WTC11 (cell line): ENCODE results near the gene ZYG11B. TPM values are rescaled to one million over a fixed set of nuclear protein-coding genes. Genes with fewer than 3 reads are reported as not detected.
"Not testable (repeated sequence)": the region's sequence is repeated elsewhere in the genome, so short reads cannot be mapped to it uniquely, and the experiment has no call there.

Source experiments
- ATAC-seq: fragments of 200-7000 bp; cut with Tn5 transposase; 2 replicates; pipeline ENCODE4 v1.10.0; 2021; ENCODE audit warnings: mild to moderate bottlenecking, moderate library complexity
- CTCF ChIA-PET: fragments of 300-600 bp; sonication (Branson Sonifier 250); formaldehyde crosslinking; loops from one replicate; lab custom pipeline; 2021; ENCODE audit warnings: antibody characterized with exemption; lab: Charles Lee
- POLR2A ChIA-PET: fragments of 350-600 bp; sonication (Branson Sonifier 250); formaldehyde crosslinking; loops from one replicate; lab custom pipeline; 2021; ENCODE audit warnings: antibody characterized with exemption; lab: Charles Lee
- DNase-seq: peaks from one replicate; pipeline ENCODE4 v3.0.0; 2021; ENCODE audit warnings: low spot score
- H3K27ac Mint-ChIP-seq: 2 replicates; pipeline ENCODE4 v1.8.0; 2021; ENCODE audit warnings: mixed read lengths
- H3K27me3 Mint-ChIP-seq: 2 replicates; pipeline ENCODE4 v1.8.0; 2021; ENCODE audit warnings: low read depth, mild to moderate bottlenecking, moderate library complexity, mixed read lengths
- H3K36me3 Mint-ChIP-seq: 2 replicates; pipeline ENCODE4 v1.8.0; 2021; ENCODE audit warnings: mixed read lengths
- H3K4me1 Mint-ChIP-seq: 2 replicates; pipeline ENCODE4 v1.8.0; 2022; ENCODE audit warnings: mixed read lengths
- H3K4me3 Mint-ChIP-seq: 2 replicates; pipeline ENCODE4 v1.8.0; 2021; ENCODE audit warnings: mild to moderate bottlenecking, moderate library complexity, mixed read lengths
- H3K9me3 Mint-ChIP-seq: 2 replicates; pipeline ENCODE4 v1.8.0; 2021; ENCODE audit warnings: mixed read lengths
- CREM ChIP-seq: sonication (generic); formaldehyde crosslinking; IDR thresholded peaks from 2 replicates; pipeline ENCODE4 v1.8.1; 2022; ENCODE audit warnings: mild to moderate bottlenecking, missing genetic modification reagents, moderate library complexity
- E2F4 ChIP-seq: sonication (generic); formaldehyde crosslinking; IDR thresholded peaks from 2 replicates; pipeline ENCODE4 v1.8.1; 2022; ENCODE audit warnings: low read depth, mild to moderate bottlenecking, moderate library complexity, missing genetic modification reagents, borderline replicate concordance
- FOXJ3 ChIP-seq: sonication (generic); formaldehyde crosslinking; IDR thresholded peaks from 2 replicates; pipeline ENCODE4 v1.9.0; 2021; ENCODE audit warnings: missing genetic modification reagents, mild to moderate bottlenecking, borderline replicate concordance
- FOXK1 ChIP-seq: sonication (generic); formaldehyde crosslinking; IDR thresholded peaks from 2 replicates; pipeline ENCODE4 v1.8.0; 2022; ENCODE audit warnings: mild to moderate bottlenecking, moderate library complexity, missing genetic modification reagents
- GRHL2 ChIP-seq: fragments of 250-450 bp; sonication (Bioruptor Pico); IDR thresholded peaks from 2 replicates; pipeline ENCODE4 v1.8.0; 2022; ENCODE audit warnings: mild to moderate bottlenecking, moderate library complexity; ENCODE audit not compliant: insufficient replicate concordance, severe bottlenecking
- JUN ChIP-seq: sonication (generic); formaldehyde crosslinking; IDR thresholded peaks from 2 replicates; pipeline ENCODE4 v1.8.0; 2023; ENCODE audit warnings: mild to moderate bottlenecking, missing genetic modification reagents
- ZNF416 ChIP-seq: fragments of 250-450 bp; sonication (Bioruptor Pico); IDR thresholded peaks from 2 replicates; pipeline ENCODE4 v1.9.0; 2021; ENCODE audit warnings: mild to moderate bottlenecking, inconsistent platforms
- total RNA-seq: library from RNA; stranded (reverse); gene quantifications from 3 replicates; pipeline ENCODE4 v1.2.3, GENCODE V29; 2021
- TF ChIP-seq, protein P1 (sequence below): sonication (generic); formaldehyde crosslinking; IDR thresholded peaks from 2 replicates; pipeline ENCODE4 v1.8.1; 2022; ENCODE audit warnings: mild to moderate bottlenecking, missing genetic modification reagents, moderate library complexity, borderline replicate concordance
- TF ChIP-seq, protein P2 (sequence below): sonication (generic); formaldehyde crosslinking; IDR thresholded peaks from 2 replicates; pipeline ENCODE4 v1.8.0; 2022; ENCODE audit warnings: mild to moderate bottlenecking, missing genetic modification reagents
- TF ChIP-seq, protein P3 (sequence below): sonication (generic); formaldehyde crosslinking; IDR thresholded peaks from 2 replicates; pipeline ENCODE4 v1.8.1; 2023; ENCODE audit warnings: mild to moderate bottlenecking, missing genetic modification reagents, moderate library complexity
- TF ChIP-seq, protein P4 (sequence below): fragments of 250-450 bp; sonication (Bioruptor Pico); IDR thresholded peaks from 2 replicates; pipeline ENCODE4 v1.9.0; 2021; ENCODE audit warnings: mild to moderate bottlenecking
- TF ChIP-seq, protein P5 (sequence below): fragments of 250-450 bp; sonication (Bioruptor Pico); IDR thresholded peaks from 2 replicates; pipeline ENCODE4 v1.9.0; 2021; ENCODE audit warnings: mild to moderate bottlenecking

Gene ZYG11B
- total RNA-seq, 1 experiment from 2014 or later = 19.2 TPM

DNA sequence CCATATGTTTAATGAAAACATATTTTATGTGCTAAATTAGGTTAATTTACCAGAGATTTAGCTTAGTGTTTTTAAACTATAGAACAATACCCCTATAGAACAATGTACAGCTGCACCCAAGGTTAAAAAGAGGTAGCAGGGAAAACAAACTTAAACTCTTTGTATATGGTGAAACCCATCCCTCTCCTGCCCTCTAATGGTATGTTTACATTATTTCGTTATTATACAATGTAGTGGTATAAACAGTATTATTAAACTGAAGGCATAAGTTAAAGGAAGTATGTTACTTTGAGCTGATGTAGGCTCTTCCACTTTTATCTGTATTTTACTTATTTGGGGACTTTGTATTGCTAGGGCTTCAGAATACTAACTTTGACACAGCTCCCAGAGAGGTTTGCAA is 99.6 kb downstream of the ZYG11B start:
- ChIA-PET CTCF (interaction anchor here (0.6 to 1.1 kb wide), 6 partner anchors 11 to 139 kb away, joined by 3 to 4 read pairs (median 3); partner anchors contain the start of gene ZYG11B), POLR2A (no interaction called here)
- Mint-ChIP-seq H3K27ac (no peak overlapping the region), H3K36me3 (peaks cover 3% of the 10 kb centered on the region), H3K4me1 (no peaks in the 10 kb centered on the region), H3K27me3 (no peaks in the 10 kb centered on the region), H3K4me3 (no peak overlapping the region), H3K9me3 (no peaks in the 10 kb centered on the region)
- no peak for DNase-seq
- TF ChIP-seq GRHL2 (no peak), CREM (CRISPR knock-in tag) (no peak), JUN (CRISPR knock-in tag) (no peak)
- TF ChIP-seq, protein P1, sequence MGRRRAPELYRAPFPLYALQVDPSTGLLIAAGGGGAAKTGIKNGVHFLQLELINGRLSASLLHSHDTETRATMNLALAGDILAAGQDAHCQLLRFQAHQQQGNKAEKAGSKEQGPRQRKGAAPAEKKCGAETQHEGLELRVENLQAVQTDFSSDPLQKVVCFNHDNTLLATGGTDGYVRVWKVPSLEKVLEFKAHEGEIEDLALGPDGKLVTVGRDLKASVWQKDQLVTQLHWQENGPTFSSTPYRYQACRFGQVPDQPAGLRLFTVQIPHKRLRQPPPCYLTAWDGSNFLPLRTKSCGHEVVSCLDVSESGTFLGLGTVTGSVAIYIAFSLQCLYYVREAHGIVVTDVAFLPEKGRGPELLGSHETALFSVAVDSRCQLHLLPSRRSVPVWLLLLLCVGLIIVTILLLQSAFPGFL (CRISPR knock-in tag) = no peak
- TF ChIP-seq, protein P2, sequence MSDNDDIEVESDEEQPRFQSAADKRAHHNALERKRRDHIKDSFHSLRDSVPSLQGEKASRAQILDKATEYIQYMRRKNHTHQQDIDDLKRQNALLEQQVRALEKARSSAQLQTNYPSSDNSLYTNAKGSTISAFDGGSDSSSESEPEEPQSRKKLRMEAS = no peak
- TF ChIP-seq, protein P3, sequence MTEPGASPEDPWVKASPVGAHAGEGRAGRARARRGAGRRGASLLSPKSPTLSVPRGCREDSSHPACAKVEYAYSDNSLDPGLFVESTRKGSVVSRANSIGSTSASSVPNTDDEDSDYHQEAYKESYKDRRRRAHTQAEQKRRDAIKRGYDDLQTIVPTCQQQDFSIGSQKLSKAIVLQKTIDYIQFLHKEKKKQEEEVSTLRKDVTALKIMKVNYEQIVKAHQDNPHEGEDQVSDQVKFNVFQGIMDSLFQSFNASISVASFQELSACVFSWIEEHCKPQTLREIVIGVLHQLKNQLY (CRISPR knock-in tag) = no peak
- ATAC-seq = no peak

GRCh38 chr1:52834798-52835197 is 108.5 kb downstream of the ZYG11B start:
- no peaks in the 10 kb centered on the region for H3K36me3 Mint-ChIP-seq
- H3K4me1 Mint-ChIP-seq = peaks cover 40% of the 10 kb centered on the region
- POLR2A ChIA-PET = no interaction called here
- no peak for TF ChIP-seq FOXJ3 (CRISPR knock-in tag)
- TF ChIP-seq E2F4 (CRISPR knock-in tag) = no peak
- TF ChIP-seq, protein P4, sequence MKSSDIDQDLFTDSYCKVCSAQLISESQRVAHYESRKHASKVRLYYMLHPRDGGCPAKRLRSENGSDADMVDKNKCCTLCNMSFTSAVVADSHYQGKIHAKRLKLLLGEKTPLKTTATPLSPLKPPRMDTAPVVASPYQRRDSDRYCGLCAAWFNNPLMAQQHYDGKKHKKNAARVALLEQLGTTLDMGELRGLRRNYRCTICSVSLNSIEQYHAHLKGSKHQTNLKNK (CRISPR knock-in tag) = no peak
- TF ChIP-seq ZNF416 = no peak
- TF ChIP-seq, protein P5, sequence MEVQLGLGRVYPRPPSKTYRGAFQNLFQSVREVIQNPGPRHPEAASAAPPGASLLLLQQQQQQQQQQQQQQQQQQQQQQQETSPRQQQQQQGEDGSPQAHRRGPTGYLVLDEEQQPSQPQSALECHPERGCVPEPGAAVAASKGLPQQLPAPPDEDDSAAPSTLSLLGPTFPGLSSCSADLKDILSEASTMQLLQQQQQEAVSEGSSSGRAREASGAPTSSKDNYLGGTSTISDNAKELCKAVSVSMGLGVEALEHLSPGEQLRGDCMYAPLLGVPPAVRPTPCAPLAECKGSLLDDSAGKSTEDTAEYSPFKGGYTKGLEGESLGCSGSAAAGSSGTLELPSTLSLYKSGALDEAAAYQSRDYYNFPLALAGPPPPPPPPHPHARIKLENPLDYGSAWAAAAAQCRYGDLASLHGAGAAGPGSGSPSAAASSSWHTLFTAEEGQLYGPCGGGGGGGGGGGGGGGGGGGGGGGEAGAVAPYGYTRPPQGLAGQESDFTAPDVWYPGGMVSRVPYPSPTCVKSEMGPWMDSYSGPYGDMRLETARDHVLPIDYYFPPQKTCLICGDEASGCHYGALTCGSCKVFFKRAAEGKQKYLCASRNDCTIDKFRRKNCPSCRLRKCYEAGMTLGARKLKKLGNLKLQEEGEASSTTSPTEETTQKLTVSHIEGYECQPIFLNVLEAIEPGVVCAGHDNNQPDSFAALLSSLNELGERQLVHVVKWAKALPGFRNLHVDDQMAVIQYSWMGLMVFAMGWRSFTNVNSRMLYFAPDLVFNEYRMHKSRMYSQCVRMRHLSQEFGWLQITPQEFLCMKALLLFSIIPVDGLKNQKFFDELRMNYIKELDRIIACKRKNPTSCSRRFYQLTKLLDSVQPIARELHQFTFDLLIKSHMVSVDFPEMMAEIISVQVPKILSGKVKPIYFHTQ (CRISPR knock-in tag) = no peak
- TF ChIP-seq, all 79 proteins: peak for 0
- Mint-ChIP-seq H3K4me3 (no peak overlapping the region), H3K27me3 (no peaks in the 10 kb centered on the region; the same call in 1 of the 2 replicates), H3K27ac (peak overlapping the region; percentile 38; the same call in 1 of the 2 replicates), H3K9me3 (no peaks in the 10 kb centered on the region; the same call in 1 of the 2 replicates)
- DNase-seq (no peak), ATAC-seq (no peak)
- CTCF ChIA-PET = no interaction called here

DNA sequence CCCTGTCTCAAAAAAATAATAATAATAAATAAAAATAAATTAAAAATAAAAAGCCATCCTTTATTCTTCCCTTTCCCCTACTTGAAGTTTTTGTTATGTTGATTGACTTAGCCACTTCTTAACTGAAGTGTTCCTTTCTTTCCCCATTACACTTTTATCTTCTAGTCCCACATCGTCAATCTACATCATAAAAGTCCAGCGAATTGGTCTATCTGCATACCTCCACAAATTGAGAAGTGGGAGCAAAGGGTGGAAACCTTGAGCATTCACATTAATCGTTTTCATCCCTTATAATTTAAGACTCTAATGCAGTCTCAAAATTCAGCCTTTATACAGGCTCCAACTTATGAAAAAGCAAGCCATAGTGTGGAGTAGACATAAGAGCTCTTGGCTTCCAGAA is 109.8 kb downstream of the ZYG11B start:
- H3K4me1 Mint-ChIP-seq = peaks cover 40% of the 10 kb centered on the region
- POLR2A ChIA-PET = no interaction called here

DNA sequence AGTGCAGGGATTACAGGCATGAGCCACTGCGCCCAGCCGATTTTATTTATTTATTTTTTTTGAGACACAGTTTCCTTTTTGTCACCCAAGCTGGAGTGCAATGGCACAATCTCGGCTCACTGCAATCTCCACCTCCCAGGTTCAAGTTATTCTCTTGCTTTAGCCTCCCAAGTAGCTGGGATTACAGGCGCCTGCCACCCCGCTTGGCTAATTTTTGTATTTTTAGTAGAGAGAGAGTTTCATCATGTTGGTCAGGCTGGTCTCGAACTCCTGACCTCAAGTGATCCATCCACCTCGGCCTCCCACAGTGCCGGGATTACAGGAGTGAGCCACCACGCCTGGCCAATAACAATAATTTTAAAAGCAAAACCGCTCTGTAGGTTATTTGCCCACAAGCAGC is 112.9 kb downstream of the ZYG11B start:
- H3K9me3 Mint-ChIP-seq, CTCF ChIA-PET, DNase-seq, ATAC-seq, H3K27ac Mint-ChIP-seq, H3K4me3 Mint-ChIP-seq, H3K36me3 Mint-ChIP-seq: not testable (repeated sequence)
- peaks cover 31% of the 10 kb centered on the region for H3K27me3 Mint-ChIP-seq
- H3K4me1 Mint-ChIP-seq = peaks cover 29% of the 10 kb centered on the region
- POLR2A ChIA-PET = interaction anchor here (0.7 kb wide), 1 partner anchor 340 kb away, joined by 6 read pairs; no protein-coding TSS in a partner anchor

More for the DNA sequence above, 109.8 kb downstream of the ZYG11B start:
- no peaks in the 10 kb centered on the region for H3K36me3 Mint-ChIP-seq
- TF ChIP-seq FOXK1 (CRISPR knock-in tag) = no peak
- TF ChIP-seq, protein P4 (CRISPR knock-in tag) = peak; percentile 36; the same call in 1 of the 2 replicates
- ATAC-seq = peak; percentile 29
- no peak overlapping the region for H3K4me3 Mint-ChIP-seq
- DNase-seq = no peak
- CTCF ChIA-PET = interaction anchor here (0.5 to 0.6 kb wide), 2 partner anchors 10 to 86 kb away, joined by 3 to 7 read pairs; partner anchors contain the start of gene ECHDC2
- H3K9me3 Mint-ChIP-seq = no peaks in the 10 kb centered on the region; the same call in 1 of the 2 replicates
- H3K27ac Mint-ChIP-seq = peak overlapping the region; percentile 8; the same call in 1 of the 2 replicates
- peaks cover 4% of the 10 kb centered on the region for H3K27me3 Mint-ChIP-seq
